Measurements from ENCODE around the gene BBS12.

DNA sequence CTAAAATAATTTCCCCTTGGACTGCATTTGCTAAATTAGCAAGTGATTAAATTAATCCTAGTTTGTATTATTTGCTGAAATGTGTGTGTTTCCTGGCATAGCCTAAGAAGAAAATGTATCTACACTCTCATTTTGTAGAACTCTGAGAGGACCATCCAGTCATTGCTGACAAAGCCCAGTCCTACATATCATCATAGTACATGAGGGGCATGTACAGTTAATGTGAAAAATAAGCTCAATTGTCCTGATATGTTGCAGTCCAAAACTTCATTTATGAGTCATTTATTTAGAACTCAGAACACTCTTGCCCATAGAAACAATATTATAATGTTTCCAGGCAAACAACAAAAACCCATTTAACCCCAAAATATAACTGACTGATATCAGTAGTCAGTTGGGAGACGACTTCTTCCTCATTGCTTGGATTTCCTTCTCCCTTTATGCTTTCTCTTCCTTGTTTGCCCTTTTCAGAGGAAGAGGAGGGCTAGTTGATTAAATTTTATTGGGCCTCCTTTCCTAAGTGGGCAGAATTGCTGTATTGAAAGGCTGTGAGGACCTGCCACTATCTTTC lies 26.9 kb upstream of the BBS12 start:
- TF ChIP-seq, protein P1, sequence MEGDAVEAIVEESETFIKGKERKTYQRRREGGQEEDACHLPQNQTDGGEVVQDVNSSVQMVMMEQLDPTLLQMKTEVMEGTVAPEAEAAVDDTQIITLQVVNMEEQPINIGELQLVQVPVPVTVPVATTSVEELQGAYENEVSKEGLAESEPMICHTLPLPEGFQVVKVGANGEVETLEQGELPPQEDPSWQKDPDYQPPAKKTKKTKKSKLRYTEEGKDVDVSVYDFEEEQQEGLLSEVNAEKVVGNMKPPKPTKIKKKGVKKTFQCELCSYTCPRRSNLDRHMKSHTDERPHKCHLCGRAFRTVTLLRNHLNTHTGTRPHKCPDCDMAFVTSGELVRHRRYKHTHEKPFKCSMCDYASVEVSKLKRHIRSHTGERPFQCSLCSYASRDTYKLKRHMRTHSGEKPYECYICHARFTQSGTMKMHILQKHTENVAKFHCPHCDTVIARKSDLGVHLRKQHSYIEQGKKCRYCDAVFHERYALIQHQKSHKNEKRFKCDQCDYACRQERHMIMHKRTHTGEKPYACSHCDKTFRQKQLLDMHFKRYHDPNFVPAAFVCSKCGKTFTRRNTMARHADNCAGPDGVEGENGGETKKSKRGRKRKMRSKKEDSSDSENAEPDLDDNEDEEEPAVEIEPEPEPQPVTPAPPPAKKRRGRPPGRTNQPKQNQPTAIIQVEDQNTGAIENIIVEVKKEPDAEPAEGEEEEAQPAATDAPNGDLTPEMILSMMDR (conservative IDR thresholded peaks at IDR 0.05; ENCODE audit: low read depth in 2 of 2): no peak
- TF ChIP-seq, protein P2, sequence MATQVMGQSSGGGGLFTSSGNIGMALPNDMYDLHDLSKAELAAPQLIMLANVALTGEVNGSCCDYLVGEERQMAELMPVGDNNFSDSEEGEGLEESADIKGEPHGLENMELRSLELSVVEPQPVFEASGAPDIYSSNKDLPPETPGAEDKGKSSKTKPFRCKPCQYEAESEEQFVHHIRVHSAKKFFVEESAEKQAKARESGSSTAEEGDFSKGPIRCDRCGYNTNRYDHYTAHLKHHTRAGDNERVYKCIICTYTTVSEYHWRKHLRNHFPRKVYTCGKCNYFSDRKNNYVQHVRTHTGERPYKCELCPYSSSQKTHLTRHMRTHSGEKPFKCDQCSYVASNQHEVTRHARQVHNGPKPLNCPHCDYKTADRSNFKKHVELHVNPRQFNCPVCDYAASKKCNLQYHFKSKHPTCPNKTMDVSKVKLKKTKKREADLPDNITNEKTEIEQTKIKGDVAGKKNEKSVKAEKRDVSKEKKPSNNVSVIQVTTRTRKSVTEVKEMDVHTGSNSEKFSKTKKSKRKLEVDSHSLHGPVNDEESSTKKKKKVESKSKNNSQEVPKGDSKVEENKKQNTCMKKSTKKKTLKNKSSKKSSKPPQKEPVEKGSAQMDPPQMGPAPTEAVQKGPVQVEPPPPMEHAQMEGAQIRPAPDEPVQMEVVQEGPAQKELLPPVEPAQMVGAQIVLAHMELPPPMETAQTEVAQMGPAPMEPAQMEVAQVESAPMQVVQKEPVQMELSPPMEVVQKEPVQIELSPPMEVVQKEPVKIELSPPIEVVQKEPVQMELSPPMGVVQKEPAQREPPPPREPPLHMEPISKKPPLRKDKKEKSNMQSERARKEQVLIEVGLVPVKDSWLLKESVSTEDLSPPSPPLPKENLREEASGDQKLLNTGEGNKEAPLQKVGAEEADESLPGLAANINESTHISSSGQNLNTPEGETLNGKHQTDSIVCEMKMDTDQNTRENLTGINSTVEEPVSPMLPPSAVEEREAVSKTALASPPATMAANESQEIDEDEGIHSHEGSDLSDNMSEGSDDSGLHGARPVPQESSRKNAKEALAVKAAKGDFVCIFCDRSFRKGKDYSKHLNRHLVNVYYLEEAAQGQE (IDR thresholded peaks at IDR 0.05; ENCODE audit: unreplicated experiment): no peak
- TF ChIP-seq EZH2 (IDR thresholded peaks at IDR 0.05; ENCODE audit: low read depth, unreplicated experiment) (no peak), EZH2phosphoT487 (IDR thresholded peaks at IDR 0.05; ENCODE audit: unreplicated experiment) (no peak), POLR2AphosphoS5 (IDR thresholded peaks at IDR 0.05; ENCODE audit: low read depth) (no peak), CREB1 (CRISPR knock-in tag; IDR thresholded peaks at IDR 0.05; ENCODE audit: low read depth) (no peak), NANOG (IDR thresholded peaks at IDR 0.05; ENCODE audit: borderline replicate concordance) (no peak), ZNF114 (CRISPR knock-in tag; IDR thresholded peaks at IDR 0.05) (no peak), STAT1 (IDR thresholded peaks at IDR 0.05; ENCODE audit: unreplicated experiment) (no peak)
- TF ChIP-seq, protein P3, sequence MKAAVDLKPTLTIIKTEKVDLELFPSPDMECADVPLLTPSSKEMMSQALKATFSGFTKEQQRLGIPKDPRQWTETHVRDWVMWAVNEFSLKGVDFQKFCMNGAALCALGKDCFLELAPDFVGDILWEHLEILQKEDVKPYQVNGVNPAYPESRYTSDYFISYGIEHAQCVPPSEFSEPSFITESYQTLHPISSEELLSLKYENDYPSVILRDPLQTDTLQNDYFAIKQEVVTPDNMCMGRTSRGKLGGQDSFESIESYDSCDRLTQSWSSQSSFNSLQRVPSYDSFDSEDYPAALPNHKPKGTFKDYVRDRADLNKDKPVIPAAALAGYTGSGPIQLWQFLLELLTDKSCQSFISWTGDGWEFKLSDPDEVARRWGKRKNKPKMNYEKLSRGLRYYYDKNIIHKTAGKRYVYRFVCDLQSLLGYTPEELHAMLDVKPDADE (IDR thresholded peaks at IDR 0.05): no peak
